COR-L47 (cell line): ENCODE measurements around the gene TRMT11.
"Not testable (repeated sequence)": the region's sequence is repeated elsewhere in the genome, so short reads cannot be mapped to it uniquely, and the experiment has no call there.

Experiments used
- DNase-seq: peaks from one replicate; lab custom pipeline; 2025; lab: John Stamatoyannopoulos, UW

TRMT11 gene

GRCh38 chr6:126047648-126048047 is 61.3 kb downstream of the TRMT11 start:
- no peak for DNase-seq

- no peak for DNase-seq
Observed at GRCh38 chr6:126048635-126049034, 62.3 kb downstream of the TRMT11 start.

GRCh38 chr6:126050795-126051194 is 64.5 kb downstream of the TRMT11 start:
- DNase-seq = no peak

- DNase-seq = no peak
Observed at GRCh38 chr6:126051791-126052190, 65.5 kb downstream of the TRMT11 start.

GRCh38 chr6:126052485-126052884 is 66.1 kb downstream of the TRMT11 start:
- DNase-seq = no peak

GRCh38 chr6:126054258-126054702 is 67.9 kb downstream of the TRMT11 start:
- DNase-seq = no peak

- DNase-seq = no peak
Observed at GRCh38 chr6:126054802-126055201, 68.5 kb downstream of the TRMT11 start.

- no peak for DNase-seq
Observed at GRCh38 chr6:126055449-126055848, 69.1 kb downstream of the TRMT11 start.

GRCh38 chr6:126056355-126057004 is 70.1 kb downstream of the TRMT11 start:
- DNase-seq = no peak

- DNase-seq = not testable (repeated sequence)
Observed at GRCh38 chr6:126058085-126058484, 71.7 kb downstream of the TRMT11 start.

GRCh38 chr6:126060400-126060799 is 74.1 kb downstream of the TRMT11 start:
- DNase-seq = no peak

GRCh38 chr6:126063512-126064146 is 77.3 kb downstream of the TRMT11 start:
- DNase-seq = no peak

- DNase-seq = no peak
Observed at GRCh38 chr6:126064257-126064747, 78.0 kb downstream of the TRMT11 start.

GRCh38 chr6:126064748-126065401 is 78.5 kb downstream of the TRMT11 start:
- no peak for DNase-seq

GRCh38 chr6:126066053-126067048 is 80.0 kb downstream of the TRMT11 start:
- DNase-seq = no peak

GRCh38 chr6:126067073-126067472 is 80.7 kb downstream of the TRMT11 start:
- DNase-seq = no peak

- no peak for DNase-seq
Observed at GRCh38 chr6:126069449-126069848, 83.1 kb downstream of the TRMT11 start.

- no peak for DNase-seq
Observed at GRCh38 chr6:126071000-126071647, 84.8 kb downstream of the TRMT11 start.

GRCh38 chr6:126072172-126072571 is 85.8 kb downstream of the TRMT11 start:
- DNase-seq = no peak

- no peak for DNase-seq
Observed at GRCh38 chr6:126072834-126073233, 86.5 kb downstream of the TRMT11 start.

GRCh38 chr6:126075335-126076071 is 89.2 kb downstream of the TRMT11 start:
- no peak for DNase-seq
